ENCODE measurements around the gene SMAD4. TPM values are rescaled to one million over a fixed set of nuclear protein-coding genes. Genes with fewer than 3 reads are reported as not detected.

Gene SMAD4
- total RNA-seq, 1 experiment from 2014 or later, result 61.3 TPM

- H3K9me3 ChIP-seq (ENCODE audit: control insufficient read depth, insufficient read depth, low read depth, low read length), result no peaks in the 10 kb centered on the region
- H3K27me3 ChIP-seq (ENCODE audit: control insufficient read depth, insufficient read depth, low read length), result no peaks in the 10 kb centered on the region
- no peak for ATAC-seq
- no peak overlapping the region for H3K27ac ChIP-seq (ENCODE audit: low read length)
- no peaks in the 10 kb centered on the region; the same call in 1 of the 2 replicates for H3K36me3 ChIP-seq (ENCODE audit: control insufficient read depth, insufficient read depth, low read length)
- peaks cover 12% of the 10 kb centered on the region; the same call in 1 of the 2 replicates for H3K4me1 ChIP-seq (ENCODE audit: control insufficient read depth, insufficient read depth, low read length)
- CTCF ChIA-PET, result no interaction called here
- BruUV-seq (replicated peaks), result no TSS peak
- POLR2A ChIA-PET, result interaction anchor here (0.9 kb wide), 1 partner anchor 16 kb away, joined by 3 read pairs; no protein-coding TSS in a partner anchor
- in situ Hi-C loops (cut with HindIII; ENCODE audit: low pct_unique_long_range_greater_than_20kb, low sequenced_read_pairs), result no loop called here
- DNase-seq (ENCODE audit: low read depth, low spot score), result no peak
- no peak overlapping the region for H3K4me3 ChIP-seq (ENCODE audit: low read depth in 2 of 2, low read length in 2 of 2)
- no peak for TF ChIP-seq SIN3A (IDR thresholded peaks at IDR 0.05; ENCODE audit: borderline replicate concordance, insufficient read depth, low read depth, low read length)
- TF ChIP-seq REST (IDR thresholded peaks at IDR 0.05; ENCODE audit: insufficient read depth in 1 of 2, low read depth in 2 of 2, low read length in 1 of 2), result no peak
- TF ChIP-seq POLR2AphosphoS5 (IDR thresholded peaks at IDR 0.05; ENCODE audit: low read depth, low read length), result no peak
- no peak for TF ChIP-seq TCF7L2 (IDR thresholded peaks at IDR 0.05; ENCODE audit: low read depth, low read length)
- no peak for TF ChIP-seq CTCF (IDR thresholded peaks at IDR 0.05)
- intact Hi-C loops (cut with micrococcal nuclease; ENCODE audit: unreplicated experiment), result no loop called here
These were observed 9.4 kb downstream of the SMAD4 start for GRCh38 chr18:51039138-51040112.

GRCh38 chr18:51041677-51042352 lies 11.8 kb downstream of the SMAD4 start:
- ChIA-PET POLR2A (interaction anchor here (0.6 kb wide), 1 partner anchor 1554 kb away, joined by 3 read pairs; no protein-coding TSS in a partner anchor), CTCF (interaction anchor here (0.9 kb wide), 1 partner anchor 10 kb away, joined by 3 read pairs; no protein-coding TSS in a partner anchor)
- no peak overlapping the region for H3K4me3 ChIP-seq (ENCODE audit: low read depth in 2 of 2, low read length in 2 of 2)
- no peak for DNase-seq (ENCODE audit: low read depth, low spot score)
- no peaks in the 10 kb centered on the region for H3K9me3 ChIP-seq (ENCODE audit: control insufficient read depth, insufficient read depth, low read depth, low read length)
- intact Hi-C loops (cut with micrococcal nuclease; ENCODE audit: unreplicated experiment) (no loop called here), in situ Hi-C loops (cut with HindIII; ENCODE audit: low pct_unique_long_range_greater_than_20kb, low sequenced_read_pairs) (no loop called here)
- peaks cover 18% of the 10 kb centered on the region; the same call in 1 of the 2 replicates for H3K4me1 ChIP-seq (ENCODE audit: control insufficient read depth, insufficient read depth, low read length)
- no peaks in the 10 kb centered on the region for H3K27me3 ChIP-seq (ENCODE audit: control insufficient read depth, insufficient read depth, low read length)
- ATAC-seq, result no peak
- no peak for TF ChIP-seq POLR2AphosphoS5 (IDR thresholded peaks at IDR 0.05; ENCODE audit: low read depth, low read length)
- no peak for TF ChIP-seq REST (IDR thresholded peaks at IDR 0.05; ENCODE audit: insufficient read depth in 1 of 2, low read depth in 2 of 2, low read length in 1 of 2)
- TF ChIP-seq TCF7L2 (IDR thresholded peaks at IDR 0.05; ENCODE audit: low read depth, low read length), result no peak
- TF ChIP-seq SIN3A (IDR thresholded peaks at IDR 0.05; ENCODE audit: borderline replicate concordance, insufficient read depth, low read depth, low read length), result no peak
- TF ChIP-seq CTCF (IDR thresholded peaks at IDR 0.05), result no peak
- no peak overlapping the region for H3K27ac ChIP-seq (ENCODE audit: low read length)
- H3K36me3 ChIP-seq (ENCODE audit: control insufficient read depth, insufficient read depth, low read length), result no peaks in the 10 kb centered on the region; the same call in 1 of the 2 replicates
- BruUV-seq (replicated peaks), result no TSS peak
